Vagina (tissue), 2 donors: Measurements from ENCODE around the gene GRB7. TPM values are rescaled to one million over a fixed set of nuclear protein-coding genes. Genes with fewer than 3 reads are reported as not detected.

Experiments
- DNase-seq, 2 donors: peaks; one replicate each; pipeline ENCODE4 v3.0.0-alpha.2; 2017; ENCODE audit errors: extremely low spot score in 2 of 2
- H3K27ac ChIP-seq: fragments of 200-600 bp; sonication (generic); one replicate; pipeline ENCODE4 v1.5.1; 2019
- H3K27me3 ChIP-seq: fragments of 200-600 bp; sonication (generic); one replicate; pipeline ENCODE4 v1.5.1; 2019
- H3K36me3 ChIP-seq, 2 donors: fragments of 200-600 bp; sonication (generic); one replicate each; pipeline ENCODE4 v1.5.1; 2017 to 2019
- H3K4me1 ChIP-seq: fragments of 200-600 bp; sonication (generic); one replicate; pipeline ENCODE4 v1.5.1; 2019
- H3K4me3 ChIP-seq, 2 donors: fragments of 200-600 bp; sonication (generic); 1 replicate in 1 of 2; 2 replicates in 1 of 2; pipeline ENCODE4 v1.5.1; 2016 to 2019
- H3K9me3 ChIP-seq: fragments of 200-600 bp; sonication (generic); one replicate; pipeline ENCODE4 v1.5.1; 2019
- CTCF ChIP-seq, 3 experiments: fragments of 450-650 bp in 2 of 3; fragments of 200-600 bp in 1 of 3; sonication (generic) in 1 of 3; IDR thresholded peaks; one replicate each; pipeline ENCODE4 v1.5.1; 2017 to 2019; ENCODE audit warnings: antibody characterized with exemption in 3 of 3, mild to moderate bottlenecking in 2 of 3, moderate library complexity in 2 of 3
- POLR2A ChIP-seq, 2 donors: fragments of 450-650 bp; IDR thresholded peaks; one replicate each; pipeline ENCODE4 v1.6.1; 2017; ENCODE audit warnings: antibody characterized with exemption in 2 of 2, mild to moderate bottlenecking in 2 of 2, moderate library complexity in 2 of 2
- POLR2AphosphoS5 ChIP-seq, 2 donors: sonication (generic); formaldehyde crosslinking; IDR thresholded peaks; one replicate each; pipeline ENCODE4 v1.9.0; 2017; ENCODE audit warnings: antibody characterized with exemption in 2 of 2, mild to moderate bottlenecking in 2 of 2, low read depth in 1 of 2; ENCODE audit not compliant: insufficient read depth in 1 of 2
- intact Hi-C: fragments of 100-400 bp; cut with DNase I; formaldehyde crosslinking; loops from one replicate; pipeline ENCODE4 v1.15.1; 2023
- total RNA-seq: library from RNA; depleted of rRNA; stranded (reverse); fragments of >200 nt; gene quantifications from one replicate; pipeline ENCODE4 v1.2.3, GENCODE V29; 2016

GRB7 gene
- total RNA-seq, 1 donor from 2014 or later, result 23.6 TPM

GRCh38 chr17:39782980-39783379 is 45.2 kb downstream of the GRB7 start:
- no peaks in the 10 kb centered on the region for H3K9me3 ChIP-seq
- H3K4me1 ChIP-seq, result no peaks in the 10 kb centered on the region
- H3K4me3 ChIP-seq, result no peak overlapping the region
- H3K27ac ChIP-seq, result no peak overlapping the region
- intact Hi-C loops, result no loop called here
- no peak for DNase-seq
- H3K36me3 ChIP-seq, result no peaks in the 10 kb centered on the region
- H3K27me3 ChIP-seq, result no peaks in the 10 kb centered on the region
- no peak for TF ChIP-seq CTCF (IDR thresholded peaks at IDR 0.05)
- TF ChIP-seq POLR2AphosphoS5 (IDR thresholded peaks at IDR 0.05; ENCODE audit: insufficient read depth in 1 of 2, low read depth in 1 of 2), result no peak
- TF ChIP-seq POLR2A (IDR thresholded peaks at IDR 0.05), result no peak

DNA sequence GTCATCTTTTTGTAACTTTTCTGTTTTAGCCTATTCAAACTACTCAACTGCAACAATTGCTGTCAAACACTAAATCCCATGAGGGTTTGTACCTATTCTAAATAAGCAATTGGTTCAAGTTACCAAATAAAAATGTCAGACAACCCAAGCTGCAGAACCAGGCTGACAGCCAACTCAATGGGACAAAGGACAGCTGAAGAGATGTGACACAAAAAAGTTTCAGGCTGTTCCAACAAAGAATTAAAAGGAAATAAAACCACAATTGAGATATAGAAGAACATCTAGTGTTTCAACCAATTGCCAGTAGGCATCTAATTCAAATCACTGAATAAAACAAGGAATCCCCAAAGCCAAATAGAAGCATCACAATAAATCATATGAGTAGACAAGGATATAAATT is 49.3 kb downstream of the GRB7 start:
- no peaks in the 10 kb centered on the region for H3K27me3 ChIP-seq
- TF ChIP-seq POLR2A (IDR thresholded peaks at IDR 0.05), result no peak
- no peak for TF ChIP-seq POLR2AphosphoS5 (IDR thresholded peaks at IDR 0.05; ENCODE audit: insufficient read depth in 1 of 2, low read depth in 1 of 2)
- TF ChIP-seq CTCF (IDR thresholded peaks at IDR 0.05), result no peak
- intact Hi-C loops, result no loop called here
- no peaks in the 10 kb centered on the region for H3K9me3 ChIP-seq
- no peaks in the 10 kb centered on the region for H3K4me1 ChIP-seq
- H3K27ac ChIP-seq, result no peak overlapping the region
- H3K36me3 ChIP-seq, result no peaks in the 10 kb centered on the region
- H3K4me3 ChIP-seq, result no peak overlapping the region
- no peak for DNase-seq

GRCh38 chr17:39787743-39788484 is 50.2 kb downstream of the GRB7 start:
- Histone ChIP-seq H3K27me3 (no peaks in the 10 kb centered on the region), H3K36me3 (no peaks in the 10 kb centered on the region), H3K27ac (no peak overlapping the region), H3K9me3 (no peaks in the 10 kb centered on the region), H3K4me1 (no peaks in the 10 kb centered on the region), H3K4me3 (no peak overlapping the region)
- intact Hi-C loops, result no loop called here
- DNase-seq, result no peak
- TF ChIP-seq POLR2AphosphoS5 (IDR thresholded peaks at IDR 0.05; ENCODE audit: insufficient read depth in 1 of 2, low read depth in 1 of 2), result no peak
- no peak for TF ChIP-seq CTCF (IDR thresholded peaks at IDR 0.05)
- no peak for TF ChIP-seq POLR2A (IDR thresholded peaks at IDR 0.05)

DNA sequence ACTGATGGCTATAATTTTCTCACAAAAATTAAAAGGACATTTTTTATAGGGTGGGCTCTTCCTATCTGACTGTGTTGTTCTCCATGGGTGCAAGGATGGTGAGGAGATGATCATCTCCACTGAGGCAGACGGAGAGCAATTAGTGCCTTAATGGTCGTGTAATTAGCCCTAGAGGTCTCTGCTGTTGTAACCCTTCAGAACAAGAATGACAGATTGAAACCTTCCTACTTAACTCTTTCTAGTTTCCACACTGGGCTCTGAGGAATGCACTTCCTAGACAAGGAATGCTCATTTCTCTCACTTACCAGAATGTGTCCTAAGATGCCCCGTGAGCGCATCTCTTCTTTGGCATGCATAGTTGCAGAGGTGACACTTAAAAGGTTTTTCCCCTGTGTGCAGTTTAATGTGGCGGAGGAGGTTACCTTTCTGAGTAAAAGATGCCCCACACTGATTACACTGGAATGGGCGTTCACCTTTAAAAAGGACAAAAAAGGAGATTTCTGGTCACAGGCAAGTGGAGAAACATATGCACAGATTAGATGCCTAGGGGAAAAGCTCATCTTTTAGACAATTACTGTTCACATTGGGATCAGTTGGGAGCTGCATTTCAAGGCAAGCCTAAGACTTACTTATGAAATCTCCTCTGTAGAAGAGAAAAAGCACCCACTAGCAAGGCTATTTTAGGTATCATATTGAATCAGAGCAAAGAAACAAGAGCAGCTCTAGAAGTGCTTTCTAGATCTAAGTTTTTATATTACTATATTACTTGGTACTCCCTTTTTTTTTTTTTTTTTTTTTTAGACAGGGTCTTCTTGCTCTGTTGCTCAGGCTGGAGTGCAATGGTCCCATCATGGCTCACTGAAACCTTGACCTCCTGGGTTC is 53.6 kb downstream of the GRB7 start:
- no peak for TF ChIP-seq POLR2A (IDR thresholded peaks at IDR 0.05)
- no peak for TF ChIP-seq POLR2AphosphoS5 (IDR thresholded peaks at IDR 0.05; ENCODE audit: insufficient read depth in 1 of 2, low read depth in 1 of 2)
- TF ChIP-seq CTCF (IDR thresholded peaks at IDR 0.05), result no peak
- intact Hi-C loops, result no loop called here
- H3K4me1 ChIP-seq, result no peaks in the 10 kb centered on the region
- H3K9me3 ChIP-seq, result no peaks in the 10 kb centered on the region
- no peaks in the 10 kb centered on the region for H3K36me3 ChIP-seq
- H3K27ac ChIP-seq, result no peak overlapping the region
- DNase-seq, result no peak
- no peaks in the 10 kb centered on the region for H3K27me3 ChIP-seq
- H3K4me3 ChIP-seq, result no peak overlapping the region
